Osteocyte (in vitro differentiated cells): ENCODE measurements around the gene AIG1. TPM values are rescaled to one million over a fixed set of nuclear protein-coding genes. Genes with fewer than 3 reads are reported as not detected.
"Not testable (repeated sequence)": the region's sequence is repeated elsewhere in the genome, so short reads cannot be mapped to it uniquely, and the experiment has no call there.

Source experiments
- DNase-seq: peaks from one replicate; pipeline ENCODE4 v3.0.0; 2021; ENCODE audit warnings: mixed read lengths; ENCODE audit not compliant: unreplicated experiment; ENCODE audit errors: extremely low spot score
- H3K27ac Mint-ChIP-seq: one replicate; pipeline ENCODE4 v1.8.0; 2021; ENCODE audit warnings: mild to moderate bottlenecking, mixed read lengths; ENCODE audit not compliant: unreplicated experiment
- H3K27me3 Mint-ChIP-seq: one replicate; pipeline ENCODE4 v1.8.0; 2021; ENCODE audit warnings: mixed read lengths; ENCODE audit not compliant: unreplicated experiment
- H3K36me3 Mint-ChIP-seq: one replicate; pipeline ENCODE4 v1.8.0; 2021; ENCODE audit warnings: mixed read lengths; ENCODE audit not compliant: unreplicated experiment
- H3K4me1 Mint-ChIP-seq: one replicate; pipeline ENCODE4 v1.8.0; 2021; ENCODE audit warnings: mixed read lengths; ENCODE audit not compliant: unreplicated experiment
- H3K4me3 Mint-ChIP-seq: one replicate; pipeline ENCODE4 v1.8.0; 2021; ENCODE audit warnings: mild to moderate bottlenecking, moderate library complexity, mixed read lengths; ENCODE audit not compliant: unreplicated experiment
- H3K9me3 Mint-ChIP-seq: one replicate; pipeline ENCODE4 v1.8.0; 2021; ENCODE audit warnings: mixed read lengths; ENCODE audit not compliant: unreplicated experiment
- total RNA-seq: library from RNA; stranded (reverse); gene quantifications from 2 replicates; pipeline ENCODE4 v1.2.1, GENCODE V29; 2021
- TF ChIP-seq, protein P1 (sequence below): fragments of 200-600 bp; sonication (generic); IDR thresholded peaks from 2 replicates; pipeline ENCODE4 v1.5.0; 2021; ENCODE audit warnings: antibody characterized with exemption, mild to moderate bottlenecking, moderate library complexity

The AIG1 gene
- total RNA-seq, 1 donor from 2014 or later, result 40.5 TPM

DNA sequence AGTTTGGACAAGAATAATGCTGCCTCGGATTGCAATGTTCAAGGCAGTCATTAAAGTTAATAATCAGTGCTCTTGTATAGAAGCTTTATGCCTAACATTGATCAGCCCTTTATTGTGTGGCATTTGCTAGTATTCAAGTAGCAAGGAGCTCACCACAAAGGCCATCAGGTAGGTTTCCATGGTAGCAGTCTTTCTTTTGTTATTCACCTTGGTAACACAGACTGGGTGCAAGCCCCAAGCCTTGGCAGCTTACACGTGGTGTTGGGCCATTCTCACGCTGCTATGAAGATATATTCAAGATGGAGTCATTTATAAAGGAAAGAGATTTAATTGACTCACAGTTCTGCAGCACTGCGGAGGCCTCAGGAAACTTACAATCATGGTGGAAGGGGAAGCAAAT is 240.5 kb downstream of the AIG1 start:
- no peaks in the 10 kb centered on the region for H3K4me1 Mint-ChIP-seq
- no peaks in the 10 kb centered on the region for H3K27me3 Mint-ChIP-seq
- H3K9me3 Mint-ChIP-seq, result peaks cover 4% of the 10 kb centered on the region
- TF ChIP-seq, protein P1, sequence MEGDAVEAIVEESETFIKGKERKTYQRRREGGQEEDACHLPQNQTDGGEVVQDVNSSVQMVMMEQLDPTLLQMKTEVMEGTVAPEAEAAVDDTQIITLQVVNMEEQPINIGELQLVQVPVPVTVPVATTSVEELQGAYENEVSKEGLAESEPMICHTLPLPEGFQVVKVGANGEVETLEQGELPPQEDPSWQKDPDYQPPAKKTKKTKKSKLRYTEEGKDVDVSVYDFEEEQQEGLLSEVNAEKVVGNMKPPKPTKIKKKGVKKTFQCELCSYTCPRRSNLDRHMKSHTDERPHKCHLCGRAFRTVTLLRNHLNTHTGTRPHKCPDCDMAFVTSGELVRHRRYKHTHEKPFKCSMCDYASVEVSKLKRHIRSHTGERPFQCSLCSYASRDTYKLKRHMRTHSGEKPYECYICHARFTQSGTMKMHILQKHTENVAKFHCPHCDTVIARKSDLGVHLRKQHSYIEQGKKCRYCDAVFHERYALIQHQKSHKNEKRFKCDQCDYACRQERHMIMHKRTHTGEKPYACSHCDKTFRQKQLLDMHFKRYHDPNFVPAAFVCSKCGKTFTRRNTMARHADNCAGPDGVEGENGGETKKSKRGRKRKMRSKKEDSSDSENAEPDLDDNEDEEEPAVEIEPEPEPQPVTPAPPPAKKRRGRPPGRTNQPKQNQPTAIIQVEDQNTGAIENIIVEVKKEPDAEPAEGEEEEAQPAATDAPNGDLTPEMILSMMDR, result no peak
- H3K27ac Mint-ChIP-seq, result no peak overlapping the region
- no peak for DNase-seq
- H3K4me3 Mint-ChIP-seq, result no peak overlapping the region
- peaks cover 6% of the 10 kb centered on the region for H3K36me3 Mint-ChIP-seq

- DNase-seq, H3K4me1 Mint-ChIP-seq, H3K27me3 Mint-ChIP-seq, H3K4me3 Mint-ChIP-seq, H3K36me3 Mint-ChIP-seq, H3K27ac Mint-ChIP-seq: not testable (repeated sequence)
- H3K9me3 Mint-ChIP-seq, result peaks cover 11% of the 10 kb centered on the region
These were observed 247.1 kb downstream of the AIG1 start for GRCh38 chr6:143307760-143308159.

GRCh38 chr6:143313163-143313562 is 252.5 kb downstream of the AIG1 start:
- no peaks in the 10 kb centered on the region for H3K4me1 Mint-ChIP-seq
- DNase-seq, result no peak
- H3K4me3 Mint-ChIP-seq, result no peak overlapping the region
- peaks cover 3% of the 10 kb centered on the region for H3K27me3 Mint-ChIP-seq
- no peak overlapping the region for H3K27ac Mint-ChIP-seq
- peaks cover 2% of the 10 kb centered on the region for H3K36me3 Mint-ChIP-seq
- H3K9me3 Mint-ChIP-seq, result peaks cover 45% of the 10 kb centered on the region
- TF ChIP-seq, protein P1, result no peak

DNA sequence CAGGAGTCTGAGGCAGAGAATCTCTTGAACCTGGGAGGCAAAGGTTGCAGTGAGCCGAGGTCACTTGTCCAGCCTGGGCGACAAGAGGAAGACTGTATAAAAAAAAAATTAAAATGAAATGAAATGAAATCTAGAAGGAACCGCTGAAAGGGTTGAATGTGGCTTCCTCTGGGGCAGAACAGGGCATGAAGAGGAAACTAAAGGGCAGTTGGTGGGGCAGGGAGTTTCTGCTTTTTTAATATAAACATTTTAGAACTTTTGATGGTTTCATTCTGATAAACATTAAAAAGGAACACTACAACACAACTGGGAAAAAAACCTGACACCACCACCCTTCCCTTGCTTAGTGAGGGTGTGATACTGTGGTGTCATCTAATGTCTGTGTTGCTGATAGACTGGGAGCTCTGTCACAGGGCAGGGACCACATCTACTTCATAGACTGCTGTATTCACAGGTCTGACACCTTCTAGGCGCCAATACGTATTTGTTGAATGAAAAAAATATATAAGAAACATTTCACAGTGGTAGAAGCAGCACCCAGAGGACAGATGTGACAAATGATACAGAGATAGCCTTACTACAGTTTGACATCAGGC is 260.9 kb downstream of the AIG1 start:
- no peak overlapping the region for H3K27ac Mint-ChIP-seq
- peaks cover 5% of the 10 kb centered on the region for H3K36me3 Mint-ChIP-seq
- H3K4me1 Mint-ChIP-seq, result no peaks in the 10 kb centered on the region
- no peak for DNase-seq
- TF ChIP-seq, protein P1, result no peak
- H3K4me3 Mint-ChIP-seq, result no peak overlapping the region
- peaks cover 29% of the 10 kb centered on the region for H3K9me3 Mint-ChIP-seq
- H3K27me3 Mint-ChIP-seq, result no peaks in the 10 kb centered on the region

DNA sequence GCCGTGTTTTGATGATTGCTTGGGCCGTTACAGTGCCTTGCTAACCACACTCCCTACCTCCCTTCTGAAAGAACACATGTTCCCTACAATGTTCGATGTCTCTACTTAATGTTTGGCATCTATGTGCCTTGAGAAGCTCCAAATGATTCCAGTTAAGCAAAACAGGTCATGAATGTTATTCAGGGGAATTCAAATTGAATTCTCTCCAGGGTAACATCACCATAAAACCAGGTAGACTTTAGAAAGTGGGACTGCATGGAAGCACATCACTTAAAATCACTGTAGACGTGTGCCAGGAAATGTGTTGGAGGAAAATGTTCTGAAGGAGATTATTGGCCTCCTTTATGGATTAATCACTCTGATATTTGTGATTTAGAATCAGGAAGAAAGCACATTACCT is 261.7 kb downstream of the AIG1 start:
- TF ChIP-seq, protein P1, result no peak
- Mint-ChIP-seq H3K9me3 (peaks cover 21% of the 10 kb centered on the region), H3K4me3 (no peak overlapping the region), H3K36me3 (peaks cover 2% of the 10 kb centered on the region), H3K4me1 (no peaks in the 10 kb centered on the region), H3K27me3 (no peaks in the 10 kb centered on the region), H3K27ac (no peak overlapping the region)
- DNase-seq, result no peak
